ENCODE results near the gene ADCY10.

DNA sequence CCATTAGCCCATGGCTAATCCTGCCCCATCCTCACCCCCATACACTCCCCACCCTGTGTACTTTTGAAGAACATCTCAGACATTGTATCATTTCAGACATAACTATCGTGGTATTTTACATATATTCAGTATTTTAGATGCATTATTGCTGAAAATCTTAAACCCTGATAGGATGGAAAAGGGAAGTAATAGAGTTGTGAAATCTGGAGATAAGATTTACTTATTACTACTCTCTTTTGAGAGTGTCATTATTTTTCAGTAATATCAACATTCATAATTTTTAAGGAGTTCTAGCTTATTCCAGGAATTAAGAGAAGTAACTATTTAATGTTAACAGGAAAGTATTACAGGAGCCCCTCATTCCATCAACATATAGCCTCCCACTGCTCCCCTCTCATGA is 34.4 kb downstream of the ADCY10 start:
- TF ChIP-seq, protein P1, sequence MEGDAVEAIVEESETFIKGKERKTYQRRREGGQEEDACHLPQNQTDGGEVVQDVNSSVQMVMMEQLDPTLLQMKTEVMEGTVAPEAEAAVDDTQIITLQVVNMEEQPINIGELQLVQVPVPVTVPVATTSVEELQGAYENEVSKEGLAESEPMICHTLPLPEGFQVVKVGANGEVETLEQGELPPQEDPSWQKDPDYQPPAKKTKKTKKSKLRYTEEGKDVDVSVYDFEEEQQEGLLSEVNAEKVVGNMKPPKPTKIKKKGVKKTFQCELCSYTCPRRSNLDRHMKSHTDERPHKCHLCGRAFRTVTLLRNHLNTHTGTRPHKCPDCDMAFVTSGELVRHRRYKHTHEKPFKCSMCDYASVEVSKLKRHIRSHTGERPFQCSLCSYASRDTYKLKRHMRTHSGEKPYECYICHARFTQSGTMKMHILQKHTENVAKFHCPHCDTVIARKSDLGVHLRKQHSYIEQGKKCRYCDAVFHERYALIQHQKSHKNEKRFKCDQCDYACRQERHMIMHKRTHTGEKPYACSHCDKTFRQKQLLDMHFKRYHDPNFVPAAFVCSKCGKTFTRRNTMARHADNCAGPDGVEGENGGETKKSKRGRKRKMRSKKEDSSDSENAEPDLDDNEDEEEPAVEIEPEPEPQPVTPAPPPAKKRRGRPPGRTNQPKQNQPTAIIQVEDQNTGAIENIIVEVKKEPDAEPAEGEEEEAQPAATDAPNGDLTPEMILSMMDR (conservative IDR thresholded peaks at IDR 0.05; ENCODE audit: low read length) = no peak
- no peak for TF ChIP-seq EZH2phosphoT487 (IDR thresholded peaks at IDR 0.05; ENCODE audit: borderline replicate concordance, low read depth, low read length)
